ENCODE results near the gene ADGRG7. TPM values are rescaled to one million over a fixed set of nuclear protein-coding genes. Genes with fewer than 3 reads are reported as not detected.
"Not testable (repeated sequence)": the region's sequence is repeated elsewhere in the genome, so short reads cannot be mapped to it uniquely, and the experiment has no call there.

The ADGRG7 gene
- polyA plus RNA-seq, 2 donors = not detected

DNA sequence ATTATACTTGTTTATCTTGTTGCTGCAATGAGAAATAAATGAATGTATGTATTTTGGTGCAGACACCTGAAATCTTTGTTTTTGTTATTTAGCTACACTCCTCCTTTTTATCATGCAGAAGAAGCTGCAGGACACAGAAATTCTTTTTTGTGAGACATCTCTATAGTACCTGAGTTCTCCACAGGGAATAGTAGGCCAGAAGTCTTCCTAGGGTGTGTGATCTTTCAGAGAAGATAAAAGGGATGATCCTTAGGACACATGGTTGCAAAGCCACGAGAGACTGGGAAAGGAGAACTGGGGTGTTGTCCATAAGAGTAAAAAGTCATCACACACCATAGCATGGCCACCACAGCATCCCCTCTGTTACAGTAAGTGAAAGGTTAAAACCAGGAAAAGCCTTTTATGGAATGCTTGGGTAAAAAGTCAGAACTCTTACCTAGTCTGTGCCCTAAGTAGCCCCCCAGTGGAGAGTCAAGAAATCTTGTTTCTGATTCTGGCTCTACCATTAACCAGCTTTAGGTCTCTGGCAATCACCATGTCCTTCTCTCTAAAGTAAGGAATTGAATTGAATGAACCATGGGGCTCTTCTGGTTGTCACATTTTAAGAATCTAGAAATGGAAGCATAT lies 31.9 kb upstream of the ADGRG7 start:
- Histone ChIP-seq H3K4me1 (ENCODE audit: control insufficient read depth in 2 of 2, insufficient read depth in 2 of 2, low read length in 1 of 2) (no peaks in the 10 kb centered on the region), H3K4me3 (ENCODE audit: low read depth in 1 of 2, low read length in 2 of 2) (no peak overlapping the region), H3K27me3 (ENCODE audit: control insufficient read depth in 1 of 2, insufficient read depth in 2 of 2, low read length in 2 of 2) (no peaks in the 10 kb centered on the region), H3K36me3 (ENCODE audit: control insufficient read depth in 2 of 2, insufficient read depth in 2 of 2, low read length in 1 of 2) (no peaks in the 10 kb centered on the region), H3K9me3 (ENCODE audit: control insufficient read depth in 2 of 2, insufficient read depth in 1 of 2, low read depth in 1 of 2, low read length in 1 of 2) (no peaks in the 10 kb centered on the region), H3K27ac (ENCODE audit: low read depth in 2 of 2, low read length in 1 of 2) (no peak overlapping the region)
- WGBS, 2 donors = 72 to 75% methylated on average over 1 of the region's 1 CpG

DNA sequence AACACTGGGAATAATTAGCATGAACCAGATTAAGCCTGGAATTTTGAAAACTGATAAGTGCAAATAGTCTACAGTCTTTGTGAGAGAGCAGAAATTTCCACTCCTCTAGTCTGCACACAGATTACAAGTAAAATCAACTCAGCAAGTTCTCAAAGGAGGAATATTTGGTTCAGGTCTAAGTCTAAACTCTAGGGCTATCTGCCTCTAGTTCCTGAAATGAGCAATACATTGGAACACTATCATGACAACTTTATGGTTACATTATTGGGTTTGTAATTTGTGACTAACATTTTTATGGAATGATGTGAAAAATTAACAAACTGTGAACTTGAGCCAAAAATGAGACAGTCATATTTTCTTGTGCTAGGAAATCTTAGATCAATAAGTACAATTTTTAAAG lies 30.8 kb upstream of the ADGRG7 start:
- H3K9me3 ChIP-seq (ENCODE audit: control insufficient read depth in 2 of 2, insufficient read depth in 1 of 2, low read depth in 1 of 2, low read length in 1 of 2) = no peaks in the 10 kb centered on the region
- H3K4me3 ChIP-seq (ENCODE audit: low read depth in 1 of 2, low read length in 2 of 2) = no peak overlapping the region
- H3K27ac ChIP-seq (ENCODE audit: low read depth in 2 of 2, low read length in 1 of 2) = no peak overlapping the region
- H3K27me3 ChIP-seq (ENCODE audit: control insufficient read depth in 1 of 2, insufficient read depth in 2 of 2, low read length in 2 of 2) = no peaks in the 10 kb centered on the region
- H3K4me1 ChIP-seq (ENCODE audit: control insufficient read depth in 2 of 2, insufficient read depth in 2 of 2, low read length in 1 of 2) = no peaks in the 10 kb centered on the region
- H3K36me3 ChIP-seq (ENCODE audit: control insufficient read depth in 2 of 2, insufficient read depth in 2 of 2, low read length in 1 of 2) = no peaks in the 10 kb centered on the region

DNA sequence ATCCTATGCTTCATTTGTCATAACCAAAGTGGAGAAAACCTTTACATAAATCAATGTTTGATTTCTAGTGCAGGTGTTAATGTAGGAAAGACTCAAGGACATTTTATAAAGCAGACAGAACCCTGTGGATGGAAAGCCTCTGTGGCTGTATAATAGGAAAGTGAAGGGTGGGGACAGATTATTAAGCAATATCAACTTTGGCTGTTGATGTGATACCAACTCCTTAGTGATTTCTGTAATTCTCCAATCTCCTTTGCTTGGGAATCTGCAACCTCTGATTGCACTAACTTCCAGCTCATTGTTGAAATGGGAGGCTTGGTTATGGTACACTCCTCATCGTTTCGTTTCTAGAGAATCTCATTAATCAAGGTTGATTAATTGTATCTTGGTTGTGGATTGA lies 29.3 kb upstream of the ADGRG7 start:
- Histone ChIP-seq H3K9me3 (ENCODE audit: control insufficient read depth in 2 of 2, insufficient read depth in 1 of 2, low read depth in 1 of 2, low read length in 1 of 2) (no peaks in the 10 kb centered on the region), H3K4me1 (ENCODE audit: control insufficient read depth in 2 of 2, insufficient read depth in 2 of 2, low read length in 1 of 2) (no peaks in the 10 kb centered on the region), H3K36me3 (ENCODE audit: control insufficient read depth in 2 of 2, insufficient read depth in 2 of 2, low read length in 1 of 2) (no peaks in the 10 kb centered on the region), H3K4me3 (ENCODE audit: low read depth in 1 of 2, low read length in 2 of 2) (no peak overlapping the region), H3K27me3 (ENCODE audit: control insufficient read depth in 1 of 2, insufficient read depth in 2 of 2, low read length in 2 of 2) (no peaks in the 10 kb centered on the region), H3K27ac (ENCODE audit: low read depth in 2 of 2, low read length in 1 of 2) (no peak overlapping the region)
- WGBS, 2 donors = 21 to 54% methylated on average over 2 of the region's 2 CpGs

DNA sequence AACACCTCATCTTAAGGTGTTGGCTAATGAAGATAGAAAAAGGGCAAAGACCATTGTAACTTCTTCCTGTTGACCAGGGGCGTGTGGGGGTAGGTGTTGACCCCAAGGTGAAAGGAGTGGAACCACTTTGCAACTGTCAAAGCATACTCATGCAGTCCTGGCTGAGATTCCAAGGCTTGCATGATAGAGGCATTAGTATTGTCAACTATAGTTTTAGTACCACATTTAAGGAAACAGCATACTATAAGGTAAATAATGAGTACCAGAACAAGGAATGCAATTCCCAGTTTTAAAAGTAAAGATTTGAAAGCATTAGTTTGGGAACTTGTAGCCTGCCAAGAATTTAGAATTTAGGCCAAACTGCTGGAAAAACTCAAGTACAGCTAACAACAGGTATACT lies 27.8 kb upstream of the ADGRG7 start:
- WGBS, 2 donors = 85 to 86% methylated on average over 1 of the region's 1 CpG

DNA sequence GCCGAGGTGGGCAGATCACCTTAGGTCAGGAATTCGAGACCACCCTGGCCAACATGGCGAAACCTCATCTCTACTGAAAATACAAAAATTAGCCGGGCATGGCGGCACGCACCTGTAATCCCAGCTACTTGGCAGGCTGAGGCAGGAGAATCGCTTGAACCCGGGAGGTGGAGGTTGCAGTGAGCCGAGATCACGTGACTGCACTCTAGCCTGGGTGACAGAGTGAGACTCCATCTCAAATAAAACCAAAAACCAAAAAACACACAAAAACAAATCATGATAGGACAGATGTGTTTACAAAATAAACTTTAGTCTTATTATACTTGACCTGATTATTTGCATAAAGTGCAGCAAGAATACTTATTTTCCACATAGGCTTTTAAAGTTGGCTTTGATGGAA lies 27.2 kb upstream of the ADGRG7 start:
- H3K4me1 ChIP-seq (ENCODE audit: control insufficient read depth in 2 of 2, insufficient read depth in 2 of 2, low read length in 1 of 2); H3K36me3 ChIP-seq (ENCODE audit: control insufficient read depth in 2 of 2, insufficient read depth in 2 of 2, low read length in 1 of 2); H3K4me3 ChIP-seq (ENCODE audit: low read depth in 1 of 2, low read length in 2 of 2); H3K9me3 ChIP-seq (ENCODE audit: control insufficient read depth in 2 of 2, insufficient read depth in 1 of 2, low read depth in 1 of 2, low read length in 1 of 2); H3K27me3 ChIP-seq (ENCODE audit: control insufficient read depth in 1 of 2, insufficient read depth in 2 of 2, low read length in 2 of 2); H3K27ac ChIP-seq (ENCODE audit: low read depth in 2 of 2, low read length in 1 of 2): not testable (repeated sequence)
- WGBS, 2 donors = 92 to 93% methylated on average over 10 of the region's 10 CpGs

More for the DNA sequence above, 27.8 kb upstream of the ADGRG7 start:
- Histone ChIP-seq H3K27ac (ENCODE audit: low read depth in 2 of 2, low read length in 1 of 2) (no peak overlapping the region), H3K27me3 (ENCODE audit: control insufficient read depth in 1 of 2, insufficient read depth in 2 of 2, low read length in 2 of 2) (no peaks in the 10 kb centered on the region), H3K9me3 (ENCODE audit: control insufficient read depth in 2 of 2, insufficient read depth in 1 of 2, low read depth in 1 of 2, low read length in 1 of 2) (no peaks in the 10 kb centered on the region), H3K36me3 (ENCODE audit: control insufficient read depth in 2 of 2, insufficient read depth in 2 of 2, low read length in 1 of 2) (no peaks in the 10 kb centered on the region), H3K4me3 (ENCODE audit: low read depth in 1 of 2, low read length in 2 of 2) (no peak overlapping the region), H3K4me1 (ENCODE audit: control insufficient read depth in 2 of 2, insufficient read depth in 2 of 2, low read length in 1 of 2) (no peaks in the 10 kb centered on the region)

DNA sequence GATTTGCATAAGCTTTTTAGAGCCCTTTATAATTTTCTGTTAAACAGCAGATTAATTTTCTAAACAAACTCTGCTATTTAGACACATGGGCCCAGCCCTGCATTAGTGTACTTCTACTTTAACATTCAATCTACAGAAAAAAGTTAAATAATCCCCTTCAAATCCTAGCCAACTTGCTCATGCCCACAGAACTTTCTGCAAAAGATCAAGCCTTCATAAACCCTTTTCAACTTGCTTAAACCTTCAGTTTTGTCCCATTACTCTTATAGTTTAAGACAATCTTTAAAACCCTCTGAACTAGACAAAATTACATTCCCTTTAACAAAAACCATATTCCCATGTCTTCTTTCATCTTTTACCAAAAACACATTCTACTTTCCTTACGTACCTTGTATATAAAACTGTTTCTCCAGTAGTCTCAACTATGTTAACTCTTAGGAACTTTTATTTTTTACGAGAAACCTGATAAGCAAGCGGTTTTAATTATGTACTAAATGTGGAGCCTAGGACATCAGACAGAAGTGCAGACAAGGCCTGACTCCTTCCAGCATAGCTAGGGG lies 25.2 kb upstream of the ADGRG7 start:
- peaks cover 0 to 3% of the 10 kb centered on the region in 2 donors for H3K9me3 ChIP-seq (ENCODE audit: control insufficient read depth in 2 of 2, insufficient read depth in 1 of 2, low read depth in 1 of 2, low read length in 1 of 2)
- 90 to 92% methylated on average over 3 of the region's 3 CpGs for WGBS, 2 donors
- H3K27ac ChIP-seq (ENCODE audit: low read depth in 2 of 2, low read length in 1 of 2) = no peak overlapping the region

DNA sequence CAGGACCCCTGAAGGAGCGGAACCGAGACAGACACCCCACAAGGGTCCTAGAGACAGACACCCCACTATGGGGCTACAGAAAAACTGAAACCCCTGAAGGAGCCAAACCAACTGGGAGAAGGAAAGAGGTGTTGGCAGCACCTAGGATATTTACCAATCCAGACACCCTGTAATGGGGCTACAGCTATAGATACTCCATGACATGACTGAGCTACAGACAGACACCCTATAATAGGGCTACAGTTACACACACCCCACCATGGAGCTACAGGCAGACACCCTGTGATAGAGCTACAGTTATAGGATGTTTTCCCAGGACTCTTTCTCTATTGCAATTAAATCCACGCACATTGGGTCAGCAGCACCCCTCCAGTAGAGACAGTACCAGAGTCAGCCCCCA lies 22.6 kb upstream of the ADGRG7 start:
- Histone ChIP-seq H3K27ac (ENCODE audit: low read depth in 2 of 2, low read length in 1 of 2) (no peak overlapping the region), H3K4me3 (ENCODE audit: low read depth in 1 of 2, low read length in 2 of 2) (no peak overlapping the region), H3K4me1 (ENCODE audit: control insufficient read depth in 2 of 2, insufficient read depth in 2 of 2, low read length in 1 of 2) (no peaks in the 10 kb centered on the region), H3K9me3 (ENCODE audit: control insufficient read depth in 2 of 2, insufficient read depth in 1 of 2, low read depth in 1 of 2, low read length in 1 of 2) (peaks cover 0 to 3% of the 10 kb centered on the region in 2 donors), H3K36me3 (ENCODE audit: control insufficient read depth in 2 of 2, insufficient read depth in 2 of 2, low read length in 1 of 2) (no peaks in the 10 kb centered on the region), H3K27me3 (ENCODE audit: control insufficient read depth in 1 of 2, insufficient read depth in 2 of 2, low read length in 2 of 2) (no peaks in the 10 kb centered on the region)
- 76 to 93% methylated on average over 3 of the region's 3 CpGs for WGBS, 2 donors

More for the DNA sequence above, 25.2 kb upstream of the ADGRG7 start:
- Histone ChIP-seq H3K27me3 (ENCODE audit: control insufficient read depth in 1 of 2, insufficient read depth in 2 of 2, low read length in 2 of 2) (no peaks in the 10 kb centered on the region), H3K4me3 (ENCODE audit: low read depth in 1 of 2, low read length in 2 of 2) (no peak overlapping the region), H3K36me3 (ENCODE audit: control insufficient read depth in 2 of 2, insufficient read depth in 2 of 2, low read length in 1 of 2) (no peaks in the 10 kb centered on the region), H3K4me1 (ENCODE audit: control insufficient read depth in 2 of 2, insufficient read depth in 2 of 2, low read length in 1 of 2) (no peaks in the 10 kb centered on the region)

DNA sequence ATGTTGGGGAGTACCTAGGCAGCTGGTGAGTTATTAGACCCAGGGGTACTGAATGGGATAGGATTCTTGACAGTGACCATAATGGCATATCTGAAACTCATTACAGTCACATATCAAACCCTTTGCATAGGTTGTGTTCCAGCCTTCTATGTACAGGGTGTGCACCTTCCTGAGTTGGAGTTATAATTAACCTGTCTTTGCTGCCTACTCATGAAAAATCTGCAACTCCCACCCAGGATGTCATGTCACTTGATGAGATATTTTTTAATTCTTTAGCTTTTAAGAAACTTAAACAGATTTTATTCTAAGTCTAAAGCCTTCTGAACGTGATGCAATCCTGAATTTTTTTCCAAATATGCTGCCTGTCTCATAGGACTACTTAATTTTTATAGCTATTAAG lies 21.1 kb upstream of the ADGRG7 start:
- Histone ChIP-seq H3K4me1 (ENCODE audit: control insufficient read depth in 2 of 2, insufficient read depth in 2 of 2, low read length in 1 of 2) (no peaks in the 10 kb centered on the region), H3K27me3 (ENCODE audit: control insufficient read depth in 1 of 2, insufficient read depth in 2 of 2, low read length in 2 of 2) (no peaks in the 10 kb centered on the region), H3K9me3 (ENCODE audit: control insufficient read depth in 2 of 2, insufficient read depth in 1 of 2, low read depth in 1 of 2, low read length in 1 of 2) (peaks cover 0 to 3% of the 10 kb centered on the region in 2 donors), H3K4me3 (ENCODE audit: low read depth in 1 of 2, low read length in 2 of 2) (no peak overlapping the region), H3K36me3 (ENCODE audit: control insufficient read depth in 2 of 2, insufficient read depth in 2 of 2, low read length in 1 of 2) (no peaks in the 10 kb centered on the region), H3K27ac (ENCODE audit: low read depth in 2 of 2, low read length in 1 of 2) (no peak overlapping the region)
- 73 to 76% methylated on average over 1 of the region's 1 CpG for WGBS, 2 donors

DNA sequence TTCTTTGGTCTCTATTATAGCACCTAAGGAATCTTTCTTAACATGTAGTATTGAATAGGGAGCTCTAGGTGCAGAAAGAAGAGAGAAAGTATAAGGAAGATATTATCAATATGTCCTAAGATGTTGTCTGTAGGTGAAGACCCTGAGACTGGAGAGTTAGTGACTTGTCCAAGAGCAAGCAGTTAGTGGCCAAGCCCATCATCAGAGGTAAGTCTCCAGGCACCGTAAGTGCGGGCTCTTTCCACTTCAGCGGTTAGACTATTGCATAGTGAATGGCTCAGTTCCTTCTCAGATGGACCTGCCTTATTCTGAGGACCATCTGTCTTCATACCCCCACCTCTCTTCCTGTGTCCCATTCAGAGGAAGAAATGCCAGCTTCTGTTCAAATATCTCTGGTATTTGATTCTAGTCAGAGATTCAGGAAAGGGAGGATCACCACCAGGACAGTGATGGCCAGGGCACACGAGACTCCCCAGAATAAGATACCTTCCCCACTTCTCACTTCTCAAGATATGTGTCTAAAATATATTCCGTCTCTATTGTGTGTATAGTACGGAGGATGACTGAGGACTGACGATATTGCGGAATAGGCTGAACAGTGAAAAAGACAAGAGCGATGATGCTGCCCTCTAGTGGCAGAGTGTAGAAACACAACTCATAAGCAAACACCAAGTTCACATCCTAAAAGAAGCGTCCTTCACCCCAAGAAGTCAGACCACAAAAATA lies 19.1 kb upstream of the ADGRG7 start:
- no peak overlapping the region for H3K4me3 ChIP-seq (ENCODE audit: low read depth in 1 of 2, low read length in 2 of 2)

DNA sequence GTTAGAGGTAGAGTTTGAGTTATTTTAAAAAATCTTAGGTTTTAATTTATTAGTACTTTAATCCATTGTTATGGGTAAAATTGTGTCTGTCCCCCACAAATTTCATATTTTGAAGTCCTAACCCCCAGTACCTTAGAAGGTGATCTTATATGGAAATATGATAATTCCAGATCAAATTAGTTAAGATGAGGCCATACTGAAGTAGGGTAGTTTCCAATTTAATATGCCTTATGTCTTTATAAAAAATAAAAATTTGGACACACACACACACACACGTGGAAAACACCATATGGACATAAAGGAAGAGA lies 18.6 kb upstream of the ADGRG7 start:
- no peak overlapping the region for H3K4me3 ChIP-seq (ENCODE audit: low read depth in 1 of 2, low read length in 2 of 2)
- H3K27me3 ChIP-seq (ENCODE audit: control insufficient read depth in 1 of 2, insufficient read depth in 2 of 2, low read length in 2 of 2) = no peaks in the 10 kb centered on the region
- no peak overlapping the region for H3K27ac ChIP-seq (ENCODE audit: low read depth in 2 of 2, low read length in 1 of 2)
- H3K4me1 ChIP-seq (ENCODE audit: control insufficient read depth in 2 of 2, insufficient read depth in 2 of 2, low read length in 1 of 2) = no peaks in the 10 kb centered on the region
- 21 to 24% methylated on average over 1 of the region's 1 CpG for WGBS, 2 donors
- peaks cover 0 to 3% of the 10 kb centered on the region in 2 donors for H3K9me3 ChIP-seq (ENCODE audit: control insufficient read depth in 2 of 2, insufficient read depth in 1 of 2, low read depth in 1 of 2, low read length in 1 of 2)
- H3K36me3 ChIP-seq (ENCODE audit: control insufficient read depth in 2 of 2, insufficient read depth in 2 of 2, low read length in 1 of 2) = no peaks in the 10 kb centered on the region

More for the DNA sequence above, 19.1 kb upstream of the ADGRG7 start:
- H3K27ac ChIP-seq (ENCODE audit: low read depth in 2 of 2, low read length in 1 of 2) = no peak overlapping the region
- H3K9me3 ChIP-seq (ENCODE audit: control insufficient read depth in 2 of 2, insufficient read depth in 1 of 2, low read depth in 1 of 2, low read length in 1 of 2) = peaks cover 0 to 3% of the 10 kb centered on the region in 2 donors
- no peaks in the 10 kb centered on the region for H3K27me3 ChIP-seq (ENCODE audit: control insufficient read depth in 1 of 2, insufficient read depth in 2 of 2, low read length in 2 of 2)
- H3K4me1 ChIP-seq (ENCODE audit: control insufficient read depth in 2 of 2, insufficient read depth in 2 of 2, low read length in 1 of 2) = no peaks in the 10 kb centered on the region
- WGBS, 2 donors = 26 to 30% methylated on average over 10 of the region's 10 CpGs
- H3K36me3 ChIP-seq (ENCODE audit: control insufficient read depth in 2 of 2, insufficient read depth in 2 of 2, low read length in 1 of 2) = no peaks in the 10 kb centered on the region
